ENCODE data around the gene PDE1A.

The PDE1A gene

DNA sequence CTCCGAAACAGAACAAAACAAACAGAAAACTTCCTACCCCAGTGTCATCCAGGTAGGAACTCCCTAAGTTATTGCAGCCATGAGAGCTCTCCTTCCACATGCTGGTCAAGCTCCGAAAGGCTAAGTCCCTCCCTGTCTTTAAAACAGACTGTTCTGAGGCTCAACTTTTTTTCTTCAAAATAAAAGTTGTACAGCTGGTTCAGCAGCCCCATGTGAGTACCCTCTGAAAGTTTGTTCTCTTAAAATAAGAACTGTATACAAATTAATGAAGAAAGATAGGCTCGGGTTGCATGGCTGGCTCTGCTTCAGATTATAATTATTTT lies at the start of gene PDE1A:
PDE1A (minus strand) TSS at position 119 of the 323 bp plus-strand sequence.
- DNase-seq = no peak

DNA sequence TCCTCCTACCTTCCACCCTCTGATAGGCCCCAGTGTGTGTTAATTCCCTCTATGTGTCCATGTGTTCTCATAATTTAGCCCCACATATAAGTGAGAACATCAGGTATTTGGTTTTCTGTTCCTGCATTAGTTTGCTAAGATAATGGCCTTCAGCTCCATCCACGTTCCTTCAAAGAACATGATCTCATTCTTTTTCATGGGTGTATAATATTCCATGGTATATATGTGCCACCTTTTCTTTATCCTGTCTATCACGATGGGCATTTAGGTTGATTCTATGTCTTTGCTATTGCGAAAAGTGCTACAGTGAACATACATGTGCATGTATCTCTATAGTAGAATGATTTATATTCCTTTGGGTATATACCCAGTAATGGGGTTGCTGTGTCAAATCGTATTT lies 46.8 kb upstream of the PDE1A start:
- no peak for DNase-seq

DNA sequence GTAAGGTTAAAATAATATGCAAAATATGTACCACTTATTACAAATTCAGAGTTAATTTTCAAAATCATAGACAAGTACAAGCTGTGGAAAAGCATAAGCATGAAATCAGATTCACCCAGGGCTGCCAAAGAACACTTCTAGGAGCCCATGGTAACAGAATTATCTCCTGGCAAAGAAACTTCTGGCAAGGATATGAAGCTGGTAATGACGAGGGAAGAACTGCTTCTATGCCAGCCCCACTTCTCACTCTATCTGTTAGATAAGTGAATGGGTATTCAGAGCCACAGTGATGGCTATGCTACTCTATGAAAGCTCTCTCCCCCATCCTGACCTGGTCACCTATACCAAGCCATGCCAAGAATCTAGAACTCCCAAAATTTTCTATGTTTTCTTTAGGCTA lies 36.9 kb upstream of the PDE1A start:
- DNase-seq = no peak

DNA sequence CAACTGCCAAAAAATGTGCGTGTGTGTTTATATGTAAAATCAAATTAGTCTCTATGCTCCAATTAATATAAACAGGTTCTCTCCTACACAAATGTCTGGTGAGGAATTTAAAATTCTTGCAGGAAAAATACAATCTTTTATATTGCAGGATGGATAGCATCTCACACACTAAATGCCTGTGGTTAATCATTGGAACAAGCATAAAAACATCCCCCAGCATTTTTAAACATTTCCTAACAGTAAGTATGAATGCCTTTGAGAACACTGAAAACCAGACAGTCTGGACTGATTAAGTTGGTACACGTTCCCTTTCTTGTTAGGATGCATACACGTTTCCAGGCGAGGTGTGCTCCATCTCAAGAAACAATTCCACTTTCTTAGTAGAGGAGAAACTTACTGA lies 29.9 kb upstream of the PDE1A start:
- DNase-seq = no peak

DNA sequence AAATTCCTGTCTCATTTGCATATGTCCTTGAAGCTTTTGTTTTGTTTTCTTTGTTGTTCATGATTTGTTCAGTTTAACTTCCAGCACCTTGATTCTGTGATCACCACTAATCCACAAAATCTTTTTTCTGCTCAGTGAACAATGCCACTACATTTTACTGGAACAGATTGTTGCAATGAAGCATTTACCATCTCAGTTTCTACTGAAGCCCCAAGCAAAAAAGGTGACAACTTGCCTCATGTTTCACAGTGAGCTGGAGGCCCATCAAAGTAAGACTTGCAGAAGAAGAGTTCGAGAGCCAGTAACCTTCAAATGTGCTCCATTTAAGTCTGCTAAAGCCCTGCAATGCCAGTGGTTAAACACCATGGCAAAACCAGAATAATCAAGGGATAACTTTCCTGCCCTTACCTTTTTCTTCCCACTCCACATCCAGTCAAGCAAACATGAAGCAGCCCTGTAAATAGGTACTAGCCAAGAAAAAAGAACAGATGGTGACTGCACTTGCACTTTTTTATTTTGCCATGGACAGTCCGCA lies 25.7 kb upstream of the PDE1A start:
- no peak for DNase-seq

DNA sequence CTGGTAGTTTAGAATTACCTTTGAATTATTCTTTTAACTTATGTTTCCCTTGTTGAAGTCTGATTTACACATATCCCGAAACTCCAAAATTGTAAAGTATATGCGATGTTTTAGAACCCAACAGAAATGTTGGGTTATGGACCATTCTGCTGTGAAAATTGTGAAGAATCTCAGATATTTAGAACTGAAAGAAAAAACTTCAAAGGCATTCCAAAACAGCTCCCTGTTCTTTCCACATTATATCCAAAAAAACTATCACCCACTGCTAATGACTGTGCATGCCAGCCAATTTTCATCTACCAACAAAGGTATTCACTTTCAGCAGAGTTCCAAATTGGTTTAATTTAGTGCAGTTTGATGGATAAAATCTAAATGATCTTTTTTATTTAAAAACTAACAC lies 21.5 kb upstream of the PDE1A start:
- DNase-seq = no peak

DNA sequence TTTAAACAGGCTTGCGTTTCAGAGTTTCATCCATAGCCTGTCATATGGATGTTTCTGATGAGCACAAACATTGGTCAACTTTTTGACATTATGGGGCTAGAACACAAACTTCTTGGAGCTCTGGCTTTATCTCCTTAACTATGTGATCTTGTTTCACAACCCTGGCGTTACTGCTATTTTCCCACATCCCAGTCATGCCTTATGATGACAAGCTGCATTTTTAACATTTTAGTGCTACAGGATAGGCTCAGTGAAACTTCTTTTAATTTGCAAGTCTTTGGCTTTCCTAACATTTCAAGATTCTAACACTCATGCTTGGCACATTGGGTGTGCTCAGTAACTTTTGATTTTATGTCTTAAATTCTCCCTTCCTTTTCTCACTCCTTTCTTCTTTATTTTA lies 21.0 kb upstream of the PDE1A start:
- DNase-seq = no peak

DNA sequence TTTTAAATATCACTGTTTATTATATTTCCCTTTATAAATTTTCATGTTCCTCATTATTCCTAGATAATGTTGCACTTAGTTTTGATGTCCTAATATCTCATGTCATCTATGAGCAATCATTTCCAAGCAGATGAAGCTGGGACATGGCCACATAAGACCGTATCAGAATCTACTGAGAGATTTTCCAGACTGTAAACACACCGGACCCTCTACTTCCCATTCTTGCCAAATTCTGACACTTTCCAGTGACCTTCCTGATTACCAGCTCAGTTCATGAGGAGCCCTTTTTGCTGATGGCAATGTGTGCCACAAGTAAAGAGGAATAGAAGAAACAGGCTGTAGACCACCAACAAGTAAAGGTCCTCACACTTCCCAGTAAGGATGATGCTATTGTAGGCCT lies 20.3 kb upstream of the PDE1A start:
- no peak for DNase-seq

DNA sequence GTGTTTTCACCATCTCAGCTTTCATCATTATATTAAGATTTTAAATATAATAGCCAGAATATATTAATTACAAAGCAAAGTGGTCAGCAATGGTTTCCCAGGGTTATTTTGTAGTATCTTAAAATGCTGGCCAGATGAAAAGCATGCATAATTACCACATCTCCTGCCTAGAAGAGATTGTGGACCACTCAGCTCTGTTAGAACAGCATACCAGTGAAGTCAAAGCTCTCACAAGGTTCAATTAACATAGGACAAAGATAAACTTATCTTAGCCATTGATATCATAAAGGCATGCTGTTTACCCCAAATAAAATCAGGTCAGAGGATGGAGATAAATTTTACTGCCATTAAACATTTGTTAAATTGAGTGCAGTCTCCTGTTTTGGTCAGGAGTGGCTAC lies 19.3 kb upstream of the PDE1A start:
- no peak for DNase-seq

DNA sequence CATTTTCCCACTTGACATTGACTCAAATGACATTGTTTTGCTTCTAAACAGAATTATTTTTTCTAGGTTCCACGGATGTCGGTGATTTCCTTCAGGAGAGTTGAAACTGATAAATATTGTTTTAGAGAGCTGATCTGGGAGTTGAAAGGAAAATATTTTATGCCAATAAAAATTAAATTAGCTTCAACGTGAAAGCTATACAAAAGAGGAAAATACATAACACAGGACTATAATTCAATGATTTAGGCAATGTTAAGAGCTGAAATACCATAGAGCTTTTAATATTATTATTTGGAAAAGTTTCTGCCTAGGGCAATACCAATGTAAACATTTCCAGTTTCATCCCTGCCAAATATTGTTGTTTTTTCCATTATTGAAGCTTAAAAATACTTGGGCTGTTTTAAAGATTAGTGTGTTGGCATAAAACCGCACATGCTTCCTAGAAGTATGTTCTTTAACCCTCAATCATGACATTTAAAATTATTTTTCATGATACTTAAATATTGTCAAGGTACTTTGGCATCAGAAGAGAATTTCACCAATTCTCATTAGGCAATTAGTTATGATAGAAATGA lies 18.6 kb upstream of the PDE1A start:
- DNase-seq = no peak

DNA sequence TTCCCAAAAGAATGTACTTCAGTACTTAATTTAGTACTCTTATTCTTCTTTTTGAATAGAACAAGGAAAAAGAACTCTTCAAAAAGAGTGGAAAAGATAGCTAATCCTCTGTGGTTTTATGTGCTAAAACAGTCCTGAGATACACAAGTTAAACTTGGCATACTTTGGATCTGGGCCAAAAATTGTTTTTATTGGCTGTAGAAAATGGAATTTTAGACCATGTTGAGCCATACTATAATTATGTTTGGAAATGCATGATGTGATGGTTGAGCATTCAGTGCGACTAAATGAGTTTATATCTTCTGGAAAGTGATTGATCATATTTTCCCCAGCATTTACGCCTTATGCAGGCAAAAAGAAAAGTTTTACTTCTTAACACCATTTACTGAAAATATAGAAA lies 18.0 kb upstream of the PDE1A start:
- no peak for DNase-seq

DNA sequence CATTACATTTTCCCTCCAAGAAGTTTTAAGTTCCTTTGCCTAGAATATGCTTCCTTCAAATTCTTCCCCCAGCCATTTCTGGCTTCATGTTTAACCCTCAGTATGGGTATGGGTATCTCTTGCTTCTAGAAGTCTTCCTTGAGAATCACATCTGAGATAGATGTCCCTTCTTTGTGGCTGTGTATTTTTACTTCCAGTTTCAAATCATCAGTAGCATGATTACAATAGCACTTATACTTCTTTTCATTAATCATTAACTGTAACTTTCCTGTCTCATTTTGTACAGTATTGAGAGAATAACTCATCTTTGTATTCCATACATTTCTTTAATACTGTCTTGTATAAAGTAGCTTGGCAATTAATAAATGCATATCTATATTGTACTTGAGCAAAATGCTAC lies 17.3 kb upstream of the PDE1A start:
- no peak for DNase-seq

DNA sequence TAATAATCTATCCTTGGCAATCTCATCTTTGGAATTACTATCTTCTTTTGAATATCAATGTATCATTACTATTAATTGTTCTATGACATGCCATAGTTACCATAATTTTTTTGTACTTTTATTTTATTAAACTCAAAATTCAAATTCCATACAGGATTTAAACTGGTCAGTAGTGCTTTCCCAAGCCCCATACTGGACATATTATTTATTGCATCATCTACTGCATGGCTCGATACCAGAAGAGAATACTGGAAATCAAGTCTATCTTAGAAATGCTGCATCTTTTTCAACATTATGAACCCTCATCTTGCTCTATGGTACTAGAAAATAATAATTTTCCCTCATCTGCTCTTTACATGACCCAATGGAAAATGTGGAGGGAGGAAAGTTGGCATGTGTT lies 9.4 kb upstream of the PDE1A start:
- DNase-seq = no peak

DNA sequence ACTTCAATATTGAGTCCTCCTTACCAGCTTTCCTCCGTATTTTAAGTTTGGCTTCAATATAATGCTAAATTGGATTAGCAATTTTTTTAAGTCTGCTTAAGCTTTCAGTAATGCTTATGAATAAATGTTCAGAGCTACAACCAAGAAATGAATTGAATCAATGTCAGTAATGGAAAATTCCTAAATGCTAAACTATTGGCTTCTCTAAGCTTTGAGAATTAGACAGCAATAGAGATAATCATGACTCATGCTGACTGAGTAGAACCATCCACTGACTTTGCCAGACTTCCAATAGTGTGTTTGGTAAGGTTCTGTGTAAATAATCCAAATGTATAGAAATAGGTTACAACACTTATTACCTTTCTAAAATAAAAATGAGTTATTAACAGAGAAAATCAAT lies 8.9 kb upstream of the PDE1A start:
- no peak for DNase-seq

DNA sequence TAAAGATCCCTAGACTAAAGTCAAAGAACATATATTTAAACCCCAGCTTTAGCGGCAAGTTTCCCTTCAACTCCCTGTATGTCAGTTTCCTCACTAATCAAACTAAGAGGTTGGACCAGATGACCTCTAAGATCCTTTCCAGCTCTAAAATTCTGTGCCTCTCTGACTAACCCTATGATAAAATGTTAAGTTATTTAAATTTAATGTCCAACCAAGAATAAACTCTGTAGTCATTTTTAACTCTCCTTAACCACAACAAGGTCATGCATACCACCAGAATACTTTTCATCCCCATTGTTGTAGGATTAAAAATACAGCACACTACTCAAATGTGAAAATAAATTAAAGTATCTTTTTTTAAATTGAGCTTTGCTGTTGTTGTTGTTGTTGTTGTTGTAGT lies 5.2 kb upstream of the PDE1A start:
- no peak for DNase-seq

DNA sequence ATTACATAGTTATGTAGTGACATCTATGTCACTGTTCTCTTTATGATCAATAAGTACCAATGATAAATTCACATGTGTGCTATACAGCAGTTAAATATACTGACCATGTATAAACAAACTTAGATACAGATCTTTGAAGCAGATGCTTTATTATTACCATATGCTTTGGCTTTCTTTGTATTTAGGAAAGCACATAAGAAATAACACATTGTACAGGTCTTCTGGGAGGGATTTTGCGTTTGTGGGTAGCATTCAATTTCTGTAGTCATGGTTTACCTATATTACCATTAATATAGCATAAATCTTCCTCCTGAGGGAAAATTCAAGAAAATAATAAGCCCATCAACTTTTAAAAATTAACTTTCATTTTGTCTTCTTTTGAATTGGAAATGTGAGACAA lies 1.6 kb upstream of the PDE1A start:
- DNase-seq = no peak

DNA sequence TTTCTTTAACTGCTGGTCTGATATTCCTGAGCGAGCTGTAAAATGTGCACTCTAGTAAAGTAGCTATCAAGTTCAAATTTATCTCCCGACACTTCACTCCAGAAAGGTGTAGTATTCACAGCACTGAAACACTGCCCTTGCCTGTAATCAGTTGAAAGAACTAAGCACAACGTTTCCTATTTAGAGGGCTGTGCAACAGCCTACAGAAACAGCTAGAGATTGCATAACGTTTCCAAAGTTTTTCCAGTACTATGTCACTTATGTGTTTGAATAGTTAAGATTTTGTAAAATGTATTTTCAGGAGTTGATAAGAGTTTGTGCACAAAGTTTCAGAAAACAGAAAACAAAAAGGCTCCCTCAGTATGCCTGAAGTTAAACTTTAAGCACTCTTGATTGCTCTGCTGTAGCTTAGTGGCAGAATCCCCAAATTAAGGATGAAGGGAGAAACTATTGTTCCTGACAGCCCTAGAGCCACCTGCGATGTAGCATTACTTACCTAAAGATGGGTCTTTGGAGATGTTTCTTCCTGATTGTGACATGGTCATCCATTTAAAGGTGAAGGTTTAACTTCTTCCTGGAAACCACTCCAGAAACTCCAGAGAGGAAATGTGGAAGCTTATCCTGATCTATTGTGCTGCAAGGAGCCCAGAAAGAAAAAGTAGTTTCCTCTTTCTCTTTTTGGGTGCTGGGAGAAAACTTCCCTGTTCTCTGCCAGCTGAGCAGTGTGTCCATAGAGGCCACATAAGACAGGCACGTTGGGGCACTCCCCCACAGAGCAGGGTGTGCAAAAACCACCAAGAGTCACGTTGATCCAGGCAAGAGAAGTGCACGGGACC lies 536 bp downstream of the PDE1A start:
- no peak for DNase-seq

DNA sequence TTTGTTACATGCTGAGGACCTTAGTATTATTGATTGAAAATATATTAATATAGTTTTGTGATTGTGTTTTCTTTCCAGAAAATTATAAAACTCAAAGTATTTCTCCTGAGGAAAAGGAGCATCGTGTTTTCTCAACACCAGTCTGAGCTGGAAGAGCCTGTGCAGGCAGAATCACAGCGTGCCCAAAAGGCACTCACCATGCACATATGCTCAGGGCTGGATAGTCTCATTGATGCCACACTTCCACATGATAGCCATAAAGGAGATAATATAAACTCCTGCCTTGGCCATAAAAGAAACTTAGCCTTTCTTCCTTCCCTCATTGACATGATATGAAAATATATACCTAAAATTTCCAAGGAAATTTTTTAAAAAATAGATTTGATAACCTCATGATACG lies 4.0 kb downstream of the PDE1A start:
- no peak for DNase-seq

DNA sequence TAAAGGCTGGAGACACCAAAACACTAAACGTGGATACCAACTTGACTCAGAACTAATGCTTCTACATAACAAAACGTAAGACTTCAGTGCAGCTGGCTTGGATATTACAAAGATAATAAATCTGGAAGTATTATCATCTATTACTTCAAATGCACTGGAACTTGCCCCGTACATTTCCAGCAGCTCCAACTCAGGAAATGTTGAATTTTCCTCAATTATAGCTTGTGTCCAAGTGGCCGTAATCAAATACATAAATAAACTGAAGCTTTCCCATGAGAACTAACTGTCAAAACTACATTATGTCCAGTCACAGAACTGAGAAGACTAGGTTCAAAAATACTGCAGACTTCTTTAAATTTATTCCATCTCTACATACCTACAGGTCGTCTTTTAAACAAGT lies 6.2 kb downstream of the PDE1A start:
- DNase-seq = no peak

DNA sequence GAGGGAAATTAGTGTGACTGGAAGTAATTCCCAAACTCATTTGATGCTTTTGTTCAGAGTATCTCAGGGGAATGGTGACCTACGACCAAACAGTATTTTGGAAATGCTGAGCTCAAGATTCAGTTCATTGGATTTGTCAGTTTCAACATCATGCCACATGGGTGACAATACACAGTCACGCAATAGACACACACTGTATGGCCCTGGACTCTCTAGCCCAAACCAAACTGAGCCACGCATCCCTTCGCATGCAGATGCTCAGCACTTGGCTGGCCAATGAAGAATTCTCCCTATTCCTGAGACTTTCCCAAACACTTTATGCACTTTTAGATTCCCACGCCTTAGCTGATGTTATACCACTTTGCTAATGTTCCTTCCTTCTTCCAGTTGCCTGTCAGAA lies 10.0 kb downstream of the PDE1A start:
- DNase-seq = no peak

DNA sequence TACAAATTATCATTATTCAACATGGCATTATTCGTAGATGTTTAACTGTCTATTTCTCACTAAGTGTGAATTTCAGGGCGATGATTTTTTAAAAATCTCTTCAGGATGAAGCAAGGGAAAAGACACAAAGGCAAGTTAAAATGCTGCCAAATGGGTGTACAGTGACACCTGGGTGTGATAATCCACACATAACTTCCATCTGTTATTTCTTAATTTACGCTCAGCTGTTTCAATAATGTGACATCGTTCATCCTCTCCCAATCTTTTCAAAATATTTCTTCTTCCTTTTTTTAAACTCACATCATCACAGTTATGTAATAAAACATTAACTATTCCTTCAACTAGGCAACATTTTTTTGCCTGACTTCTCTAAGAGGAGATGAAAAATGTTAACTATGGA lies 10.6 kb downstream of the PDE1A start:
- no peak for DNase-seq

DNA sequence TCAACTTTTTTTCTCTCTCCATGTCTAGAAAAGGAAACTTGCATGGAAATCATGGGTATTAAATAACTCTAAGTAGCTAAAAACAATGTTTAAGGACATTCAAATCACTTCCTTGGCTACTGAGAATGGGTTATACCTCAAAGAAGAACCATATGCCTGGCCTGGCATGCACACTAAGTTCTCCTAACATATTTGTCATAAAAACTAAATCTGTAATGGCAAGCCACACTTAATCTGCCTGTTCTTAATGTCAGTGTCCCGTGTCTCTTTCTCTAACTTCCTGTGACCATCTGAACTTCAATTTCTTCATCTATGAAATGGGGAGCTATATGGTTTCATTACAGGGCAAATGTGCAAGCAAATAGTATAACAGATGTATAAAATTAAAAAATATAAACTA lies 11.1 kb downstream of the PDE1A start:
- no peak for DNase-seq

DNA sequence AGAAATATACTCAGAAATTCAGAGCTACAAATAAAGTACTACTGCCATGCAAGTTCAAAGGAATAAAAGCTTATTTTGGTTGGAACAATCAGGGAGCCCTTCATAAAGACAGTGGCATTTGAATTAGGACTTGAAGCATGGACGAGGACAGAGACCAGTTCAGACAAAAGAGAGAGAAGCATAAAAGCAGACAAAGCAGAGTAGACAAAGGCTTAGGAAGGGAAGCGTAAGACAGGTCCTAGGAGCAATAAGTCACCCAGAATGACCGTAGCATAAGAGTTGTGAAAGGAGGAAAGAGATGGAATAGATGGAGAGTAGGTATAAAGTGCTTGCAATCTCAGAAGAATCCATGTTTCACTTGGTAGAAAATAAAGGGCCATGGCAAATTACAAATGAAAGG lies 14.0 kb downstream of the PDE1A start:
- no peak for DNase-seq

DNA sequence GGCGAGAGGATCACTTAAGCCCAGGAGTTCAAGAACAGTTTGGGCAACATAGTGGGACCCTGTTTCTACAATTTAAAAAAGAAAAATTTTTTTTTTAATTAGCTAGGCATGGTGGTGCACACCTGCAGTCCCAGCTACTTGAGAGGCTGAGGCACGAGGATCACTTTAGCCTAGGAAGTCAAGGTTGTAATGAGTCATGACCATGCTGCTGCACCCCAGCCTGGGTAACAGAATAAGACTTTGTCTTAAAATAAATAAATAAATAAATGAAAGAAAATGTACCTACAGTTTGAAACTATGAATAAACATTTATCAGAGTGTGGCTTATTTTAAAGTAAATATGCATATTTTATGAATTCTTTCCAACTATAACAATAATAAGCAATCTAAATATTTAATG lies 16.7 kb downstream of the PDE1A start:
- DNase-seq = no peak

DNA sequence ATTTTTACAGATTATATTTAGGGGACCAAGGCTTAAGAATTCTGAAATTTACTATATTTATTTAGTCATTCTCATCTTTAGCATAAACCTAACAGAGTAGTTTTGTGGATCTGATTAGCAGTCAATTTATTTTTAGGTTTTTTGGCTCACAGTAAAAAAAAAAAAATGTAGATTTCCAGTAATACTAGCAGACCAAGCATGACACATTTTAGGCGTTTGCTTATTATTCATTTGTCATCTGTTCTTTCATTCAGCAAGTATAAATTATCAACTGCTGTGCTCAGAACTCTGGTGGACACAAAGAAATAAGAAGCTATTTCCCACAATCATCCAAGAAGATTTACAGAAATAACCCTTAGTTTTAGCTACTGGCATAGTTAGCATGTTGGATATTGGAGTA lies 20.6 kb downstream of the PDE1A start:
- DNase-seq = no peak
